ENCODE results near the gene VAV2. TPM values are rescaled to one million over a fixed set of nuclear protein-coding genes. Genes with fewer than 3 reads are reported as not detected.
A peak's percentile ranks its signal among the peaks of the same experiment; 100 is the strongest.

The VAV2 gene
- polyA plus RNA-seq, 4 donors = 26.7 to 45.7 (median 36.2) TPM

GRCh38 chr9:133854765-133855164 is 137.4 kb downstream of the VAV2 start:
- peaks cover 3 to 38% (median 6%) of the 10 kb centered on the region in 3 donors for H3K4me1 ChIP-seq (ENCODE audit: control insufficient read depth in 3 of 3, insufficient read depth in 2 of 3, low read depth in 1 of 3, low read length in 2 of 3)
- FAIRE-seq (no peak), DNase-seq (no peak)
- H3K27me3 ChIP-seq (ENCODE audit: control insufficient read depth in 3 of 3, insufficient read depth in 3 of 3, low read length in 3 of 3) = no peaks in the 10 kb centered on the region
- peaks cover 0 to 81% (median 0%) of the 10 kb centered on the region in 3 donors for H3K36me3 ChIP-seq (ENCODE audit: control insufficient read depth in 3 of 3, insufficient read depth in 2 of 3, low read depth in 1 of 3, low read length in 3 of 3)
- H3K9me3 ChIP-seq (ENCODE audit: control insufficient read depth in 2 of 2, insufficient read depth in 1 of 2, low read depth in 1 of 2, low read length in 1 of 2) = peaks cover 0 to 6% of the 10 kb centered on the region in 2 donors
- peak overlapping the region; percentile 93 to 96 (median 93) for H3K27ac ChIP-seq (ENCODE audit: low read depth in 1 of 3, low read length in 2 of 3)
- no peak overlapping the region for H3K4me3 ChIP-seq (ENCODE audit: low read depth in 1 of 3, low read length in 3 of 3)
- 90 to 94% (median 92%) methylated on average over 4 of the region's 4 CpGs for WGBS, 3 donors

GRCh38 chr9:133854048-133854447 is 138.1 kb downstream of the VAV2 start:
- 86 to 100% (median 93%) methylated on average over 6 of the region's 6 CpGs for WGBS, 3 donors
- H3K4me3 ChIP-seq (ENCODE audit: low read depth in 1 of 3, low read length in 3 of 3) = no peak overlapping the region
- FAIRE-seq = no peak

GRCh38 chr9:133853331-133853730 is 138.8 kb downstream of the VAV2 start:
- Histone ChIP-seq H3K4me3 (ENCODE audit: low read depth in 1 of 3, low read length in 3 of 3) (no peak overlapping the region), H3K36me3 (ENCODE audit: control insufficient read depth in 3 of 3, insufficient read depth in 2 of 3, low read depth in 1 of 3, low read length in 3 of 3) (peaks cover 0 to 84% (median 0%) of the 10 kb centered on the region in 3 donors), H3K4me1 (ENCODE audit: control insufficient read depth in 3 of 3, insufficient read depth in 2 of 3, low read depth in 1 of 3, low read length in 2 of 3) (peaks cover 3 to 38% (median 6%) of the 10 kb centered on the region in 3 donors), H3K27me3 (ENCODE audit: control insufficient read depth in 3 of 3, insufficient read depth in 3 of 3, low read length in 3 of 3) (no peaks in the 10 kb centered on the region), H3K27ac (ENCODE audit: low read depth in 1 of 3, low read length in 2 of 3) (no peak overlapping the region), H3K9me3 (ENCODE audit: control insufficient read depth in 2 of 2, insufficient read depth in 1 of 2, low read depth in 1 of 2, low read length in 1 of 2) (peaks cover 0 to 6% of the 10 kb centered on the region in 2 donors)
- DNase-seq (no peak), FAIRE-seq (no peak)
- 96 to 97% (median 97%) methylated on average over 7 of the region's 7 CpGs for WGBS, 3 donors

More at GRCh38 chr9:133854048-133854447, 138.1 kb downstream of the VAV2 start:
- Histone ChIP-seq H3K36me3 (ENCODE audit: control insufficient read depth in 3 of 3, insufficient read depth in 2 of 3, low read depth in 1 of 3, low read length in 3 of 3) (peaks cover 0 to 84% (median 0%) of the 10 kb centered on the region in 3 donors), H3K9me3 (ENCODE audit: control insufficient read depth in 2 of 2, insufficient read depth in 1 of 2, low read depth in 1 of 2, low read length in 1 of 2) (peaks cover 0 to 6% of the 10 kb centered on the region in 2 donors), H3K27ac (ENCODE audit: low read depth in 1 of 3, low read length in 2 of 3) (peak overlapping the region in 1 of 3 donors; percentile 96), H3K27me3 (ENCODE audit: control insufficient read depth in 3 of 3, insufficient read depth in 3 of 3, low read length in 3 of 3) (no peaks in the 10 kb centered on the region), H3K4me1 (ENCODE audit: control insufficient read depth in 3 of 3, insufficient read depth in 2 of 3, low read depth in 1 of 3, low read length in 2 of 3) (peaks cover 3 to 38% (median 6%) of the 10 kb centered on the region in 3 donors)
- DNase-seq = no peak

- no peak for FAIRE-seq
- WGBS, 3 donors = 88 to 98% (median 89%) methylated on average over 6 of the region's 6 CpGs
- Histone ChIP-seq H3K27me3 (ENCODE audit: control insufficient read depth in 3 of 3, insufficient read depth in 3 of 3, low read length in 3 of 3) (no peaks in the 10 kb centered on the region), H3K4me3 (ENCODE audit: low read depth in 1 of 3, low read length in 3 of 3) (no peak overlapping the region), H3K27ac (ENCODE audit: low read depth in 1 of 3, low read length in 2 of 3) (no peak overlapping the region), H3K36me3 (ENCODE audit: control insufficient read depth in 3 of 3, insufficient read depth in 2 of 3, low read depth in 1 of 3, low read length in 3 of 3) (peaks cover 0 to 81% (median 0%) of the 10 kb centered on the region in 3 donors), H3K9me3 (ENCODE audit: control insufficient read depth in 2 of 2, insufficient read depth in 1 of 2, low read depth in 1 of 2, low read length in 1 of 2) (peaks cover 0 to 6% of the 10 kb centered on the region in 2 donors), H3K4me1 (ENCODE audit: control insufficient read depth in 3 of 3, insufficient read depth in 2 of 3, low read depth in 1 of 3, low read length in 2 of 3) (peaks cover 3 to 38% (median 6%) of the 10 kb centered on the region in 3 donors)
- no peak for DNase-seq
These were observed 139.7 kb downstream of the VAV2 start for GRCh38 chr9:133852431-133852830.

GRCh38 chr9:133851693-133852092 is 140.4 kb downstream of the VAV2 start:
- H3K4me1 ChIP-seq (ENCODE audit: control insufficient read depth in 3 of 3, insufficient read depth in 2 of 3, low read depth in 1 of 3, low read length in 2 of 3) = peaks cover 3 to 34% (median 6%) of the 10 kb centered on the region in 3 donors
- DNase-seq (no peak), FAIRE-seq (no peak)
- peaks cover 0 to 4% of the 10 kb centered on the region in 2 donors for H3K9me3 ChIP-seq (ENCODE audit: control insufficient read depth in 2 of 2, insufficient read depth in 1 of 2, low read depth in 1 of 2, low read length in 1 of 2)
- H3K27me3 ChIP-seq (ENCODE audit: control insufficient read depth in 3 of 3, insufficient read depth in 3 of 3, low read length in 3 of 3) = no peaks in the 10 kb centered on the region
- peaks cover 0 to 80% (median 0%) of the 10 kb centered on the region in 3 donors for H3K36me3 ChIP-seq (ENCODE audit: control insufficient read depth in 3 of 3, insufficient read depth in 2 of 3, low read depth in 1 of 3, low read length in 3 of 3)
- WGBS, 3 donors = 76 to 91% (median 89%) methylated on average over 1 of the region's 1 CpG
- no peak overlapping the region for H3K27ac ChIP-seq (ENCODE audit: low read depth in 1 of 3, low read length in 2 of 3)
- H3K4me3 ChIP-seq (ENCODE audit: low read depth in 1 of 3, low read length in 3 of 3) = no peak overlapping the region

GRCh38 chr9:133850937-133851336 is 141.2 kb downstream of the VAV2 start:
- no peak for FAIRE-seq
- Histone ChIP-seq H3K27me3 (ENCODE audit: control insufficient read depth in 3 of 3, insufficient read depth in 3 of 3, low read length in 3 of 3) (no peaks in the 10 kb centered on the region), H3K36me3 (ENCODE audit: control insufficient read depth in 3 of 3, insufficient read depth in 2 of 3, low read depth in 1 of 3, low read length in 3 of 3) (peaks cover 0 to 80% (median 0%) of the 10 kb centered on the region in 3 donors), H3K4me1 (ENCODE audit: control insufficient read depth in 3 of 3, insufficient read depth in 2 of 3, low read depth in 1 of 3, low read length in 2 of 3) (peaks cover 3 to 26% (median 6%) of the 10 kb centered on the region in 3 donors), H3K4me3 (ENCODE audit: low read depth in 1 of 3, low read length in 3 of 3) (no peak overlapping the region), H3K9me3 (ENCODE audit: control insufficient read depth in 2 of 2, insufficient read depth in 1 of 2, low read depth in 1 of 2, low read length in 1 of 2) (no peaks in the 10 kb centered on the region), H3K27ac (ENCODE audit: low read depth in 1 of 3, low read length in 2 of 3) (no peak overlapping the region)
- 88 to 90% (median 89%) methylated on average over 7 of the region's 7 CpGs for whole genome bisulfite sequencing, 3 donors
- no peak for DNase-seq

GRCh38 chr9:133850161-133850560 is 142.0 kb downstream of the VAV2 start:
- H3K9me3 ChIP-seq (ENCODE audit: control insufficient read depth in 2 of 2, insufficient read depth in 1 of 2, low read depth in 1 of 2, low read length in 1 of 2) = no peaks in the 10 kb centered on the region
- FAIRE-seq (no peak), DNase-seq (no peak)
- no peak overlapping the region for H3K27ac ChIP-seq (ENCODE audit: low read depth in 1 of 3, low read length in 2 of 3)
- H3K27me3 ChIP-seq (ENCODE audit: control insufficient read depth in 3 of 3, insufficient read depth in 3 of 3, low read length in 3 of 3) = no peaks in the 10 kb centered on the region
- H3K36me3 ChIP-seq (ENCODE audit: control insufficient read depth in 3 of 3, insufficient read depth in 2 of 3, low read depth in 1 of 3, low read length in 3 of 3) = peaks cover 0 to 81% (median 0%) of the 10 kb centered on the region in 3 donors
- peaks cover 0 to 19% (median 3%) of the 10 kb centered on the region in 3 donors for H3K4me1 ChIP-seq (ENCODE audit: control insufficient read depth in 3 of 3, insufficient read depth in 2 of 3, low read depth in 1 of 3, low read length in 2 of 3)
- WGBS, 3 donors = 84 to 92% (median 88%) methylated on average over 9 of the region's 9 CpGs
- H3K4me3 ChIP-seq (ENCODE audit: low read depth in 1 of 3, low read length in 3 of 3) = no peak overlapping the region

GRCh38 chr9:133849110-133849670 is 142.9 kb downstream of the VAV2 start:
- H3K4me1 ChIP-seq (ENCODE audit: control insufficient read depth in 3 of 3, insufficient read depth in 2 of 3, low read depth in 1 of 3, low read length in 2 of 3) = peaks cover 0 to 16% (median 0%) of the 10 kb centered on the region in 3 donors
- H3K27ac ChIP-seq (ENCODE audit: low read depth in 1 of 3, low read length in 2 of 3) = no peak overlapping the region
- H3K9me3 ChIP-seq (ENCODE audit: control insufficient read depth in 2 of 2, insufficient read depth in 1 of 2, low read depth in 1 of 2, low read length in 1 of 2) = no peaks in the 10 kb centered on the region
- H3K4me3 ChIP-seq (ENCODE audit: low read depth in 1 of 3, low read length in 3 of 3) = no peak overlapping the region
- WGBS, 3 donors = 89 to 94% (median 90%) methylated on average over 16 of the region's 16 CpGs
- H3K27me3 ChIP-seq (ENCODE audit: control insufficient read depth in 3 of 3, insufficient read depth in 3 of 3, low read length in 3 of 3) = no peaks in the 10 kb centered on the region
- FAIRE-seq (no peak), DNase-seq (no peak)
- H3K36me3 ChIP-seq (ENCODE audit: control insufficient read depth in 3 of 3, insufficient read depth in 2 of 3, low read depth in 1 of 3, low read length in 3 of 3) = peaks cover 0 to 81% (median 0%) of the 10 kb centered on the region in 3 donors

Measured in small intestine (tissue), 7 donors.